Measurements from ENCODE around the gene HTR1E. TPM values are rescaled to one million over a fixed set of nuclear protein-coding genes. Genes with fewer than 3 reads are reported as not detected.

The HTR1E gene
- total and polyA plus RNA-seq, 4 experiments from 2014 or later, result not detected

GRCh38 chr6:87054143-87054833, 117.0 kb downstream of the HTR1E start:
- ChIA-PET POLR2A (ENCODE audit: partially characterized antibody) (no interaction called here), CTCF (ENCODE audit: partially characterized antibody) (no interaction called here)
- Histone ChIP-seq H3K4me3 (ENCODE audit: low read length in 2 of 2) (no peak overlapping the region), H3K27ac (ENCODE audit: low read depth, low read length) (no peak overlapping the region), H3K9me3 (ENCODE audit: control insufficient read depth in 1 of 2, low read length in 2 of 2) (no peaks in the 10 kb centered on the region), H3K27me3 (ENCODE audit: insufficient read depth, low read length) (no peaks in the 10 kb centered on the region), H3K4me1 (ENCODE audit: insufficient read depth, low read length) (no peaks in the 10 kb centered on the region), H3K36me3 (ENCODE audit: insufficient read depth, low read length) (no peaks in the 10 kb centered on the region)
- H3K4me3 Mint-ChIP-seq, result no peak overlapping the region
- H3K9me3 Mint-ChIP-seq, result peaks cover 0 to 2% (median 0%) of the 10 kb centered on the region in 8 donors
- H3K27ac Mint-ChIP-seq, result no peak overlapping the region
- intact Hi-C loops (cut with micrococcal nuclease), result no loop called here
- H3K4me1 Mint-ChIP-seq, result peaks cover 0 to 3% (median 2%) of the 10 kb centered on the region in 4 donors
- H3K36me3 Mint-ChIP-seq, result no peaks in the 10 kb centered on the region
- no peak for DNase-seq
- H3K27me3 Mint-ChIP-seq, result peaks cover 0 to 10% of the 10 kb centered on the region in 2 donors

GRCh38 chr6:87059943-87060342, 122.6 kb downstream of the HTR1E start:
- no peaks in the 10 kb centered on the region for H3K36me3 ChIP-seq (ENCODE audit: insufficient read depth, low read length)
- H3K36me3 Mint-ChIP-seq, result no peaks in the 10 kb centered on the region
- no peak overlapping the region for H3K4me3 ChIP-seq (ENCODE audit: low read length in 2 of 2)
- H3K9me3 Mint-ChIP-seq, result peaks cover 0 to 2% (median 0%) of the 10 kb centered on the region in 8 donors
- H3K27ac ChIP-seq (ENCODE audit: low read depth, low read length), result no peak overlapping the region
- H3K27me3 ChIP-seq (ENCODE audit: insufficient read depth, low read length), result no peaks in the 10 kb centered on the region
- peaks cover 0 to 23% of the 10 kb centered on the region in 2 donors for H3K27me3 Mint-ChIP-seq
- H3K4me3 Mint-ChIP-seq, result no peak overlapping the region
- no peak overlapping the region for H3K27ac Mint-ChIP-seq
- no peaks in the 10 kb centered on the region for H3K4me1 ChIP-seq (ENCODE audit: insufficient read depth, low read length)
- no peaks in the 10 kb centered on the region for H3K9me3 ChIP-seq (ENCODE audit: control insufficient read depth in 1 of 2, low read length in 2 of 2)
- CTCF ChIA-PET (ENCODE audit: partially characterized antibody), result no interaction called here
- intact Hi-C loops (cut with micrococcal nuclease), result loop anchor here (10.0 kb wide), 1 partner anchor 1725 kb away; no protein-coding TSS in a partner anchor
- POLR2A ChIA-PET (ENCODE audit: partially characterized antibody), result no interaction called here
- no peak for DNase-seq
- H3K4me1 Mint-ChIP-seq, result peaks cover 0 to 3% (median 2%) of the 10 kb centered on the region in 4 donors

GRCh38 chr6:87065117-87065516, 127.8 kb downstream of the HTR1E start:
- Mint-ChIP-seq H3K4me3 (no peak overlapping the region), H3K27ac (no peak overlapping the region), H3K9me3 (no peaks in the 10 kb centered on the region), H3K4me1 (no peaks in the 10 kb centered on the region), H3K27me3 (peaks cover 0 to 14% of the 10 kb centered on the region in 2 donors), H3K36me3 (no peaks in the 10 kb centered on the region)
- no peaks in the 10 kb centered on the region for H3K27me3 ChIP-seq (ENCODE audit: insufficient read depth, low read length)
- no peaks in the 10 kb centered on the region for H3K4me1 ChIP-seq (ENCODE audit: insufficient read depth, low read length)
- no peaks in the 10 kb centered on the region for H3K9me3 ChIP-seq (ENCODE audit: control insufficient read depth in 1 of 2, low read length in 2 of 2)
- no peaks in the 10 kb centered on the region for H3K36me3 ChIP-seq (ENCODE audit: insufficient read depth, low read length)
- no peak overlapping the region for H3K4me3 ChIP-seq (ENCODE audit: low read length in 2 of 2)
- intact Hi-C loops (cut with micrococcal nuclease), result loop anchor here (5.0 to 10.0 kb wide), 2 partner anchors 172 to 1720 kb away; no protein-coding TSS in a partner anchor
- DNase-seq, result no peak
- H3K27ac ChIP-seq (ENCODE audit: low read depth, low read length), result no peak overlapping the region
- ChIA-PET CTCF (ENCODE audit: partially characterized antibody) (interaction anchor here (1.1 to 5.3 kb wide), 2 partner anchors 14 to 1806 kb away, joined by 3 to 59 read pairs; no protein-coding TSS in a partner anchor), POLR2A (ENCODE audit: partially characterized antibody) (no interaction called here)

Other genes starting within 250 kb of the HTR1E start
- not detected for gene CGA, start 157.6 kb downstream of the HTR1E start, total RNA-seq
- not detected for gene CGA, start 157.6 kb downstream of the HTR1E start, polyA plus RNA-seq
- gene ZNF292, start 218.0 kb downstream of the HTR1E start, total RNA-seq, result 10 to 100 TPM; 74.8 to 82.1 TPM
- 10 to 100 TPM; 15.1 to 39.8 TPM for gene ZNF292, start 218.0 kb downstream of the HTR1E start, polyA plus RNA-seq

Measured in CD4-positive, alpha-beta memory T cell (primary cell).